Heart left ventricle (tissue), 13 donors: Measurements from ENCODE around the gene MED27.

ENCODE experiments used
- CTCF ChIP-seq, 12 donors: fragments of 200-600 bp; sonication (generic) in 4 of 12; IDR thresholded peaks; one replicate each; pipeline versions ENCODE4 v1.5.0 to v1.8.0; 2018 to 2022; ENCODE audit warnings: antibody characterized with exemption in 12 of 12, mild to moderate bottlenecking in 5 of 12
- POLR2A ChIP-seq, 2 donors: fragments of 450-650 bp; IDR thresholded peaks; one replicate each; pipeline ENCODE4 v1.6.1; 2017; ENCODE audit warnings: antibody characterized with exemption in 2 of 2, mild to moderate bottlenecking in 2 of 2, moderate library complexity in 2 of 2
- donor health status: ischemic (EF 13 %, LVEDD 7.1; RV severe dilation, severe dysfunction).
- donor health status: DM: no; HTN: yes; CAD: no.
- donor health status: DM: no; HTN: no; CAD: no.
- donor health status: ischemic (EF 25% LVEDD 6.9; RV normal size, moderate dysfunction).
- donor health status: ischemic (EF 25% LVEDD 5.7; RV mildly dilated, moderate dysfunction).
- donor health status: ischemic (EF 35%, LVEDD 5.7; RV mildly dilated, moderate dysfunction).
- donor health status: nonischemic (EF 11% LVEDD 7.7; RV severe dilation, severe dysfunction).
- donor health status: DM: yes; HTN: yes; CAD: no.
- donor health status: PGD.
- donor health status: ischemic (EF 29% LVEDD 5.4; RV normal size, mild dysfunction).
- donor health status: nonischemic (EF 23%, LVEDD 6.1; RV moderate dilation, normal function).

GRCh38 chr9:131968632-131969031 is 111.0 kb downstream of the MED27 start:
- TF ChIP-seq CTCF (IDR thresholded peaks at IDR 0.05): no peak
- no peak for TF ChIP-seq POLR2A (IDR thresholded peaks at IDR 0.05)
